Esophagus muscularis mucosa (tissue), 4 donors: ENCODE data around the gene MST1R. TPM values are rescaled to one million over a fixed set of nuclear protein-coding genes. Genes with fewer than 3 reads are reported as not detected.

ENCODE experiments used
- DNase-seq: peaks from one replicate; pipeline ENCODE4 v3.0.0-alpha.2; 2017; ENCODE audit errors: extremely low spot score
- H3K27ac ChIP-seq, 4 donors: fragments of 200-600 bp; sonication (generic); replicated peaks in 1 of 4; 1 replicate in 3 of 4; 2 replicates in 1 of 4; pipeline ENCODE4 v1.5.1; 2016 to 2019; ENCODE audit warnings: mild to moderate bottlenecking in 1 of 4
- H3K27me3 ChIP-seq, 4 donors: fragments of 200-600 bp; sonication (generic); one replicate each; pipeline versions ENCODE4 v1.5.1 to v1.6.0; 2016 to 2019
- H3K36me3 ChIP-seq, 4 donors: fragments of 200-600 bp; sonication (generic); one replicate each; pipeline ENCODE4 v1.5.1; 2016 to 2019
- H3K4me1 ChIP-seq, 4 donors: fragments of 200-600 bp; sonication (generic); one replicate each; pipeline ENCODE4 v1.5.1; 2016 to 2019
- H3K4me3 ChIP-seq, 4 donors: fragments of 200-600 bp; sonication (generic); 1 replicate in 2 of 4; 2 replicates in 2 of 4; pipeline ENCODE4 v1.5.1; 2016 to 2019; ENCODE audit warnings: mild to moderate bottlenecking in 4 of 4, moderate library complexity in 1 of 4
- H3K9me3 ChIP-seq, 4 donors: fragments of 200-600 bp; sonication (generic); 1 replicate in 3 of 4; 2 replicates in 1 of 4; pipeline ENCODE4 v1.5.1; 2016 to 2019
- EP300 ChIP-seq: sonication (generic); formaldehyde crosslinking; IDR thresholded peaks from one replicate; pipeline ENCODE4 v1.6.1; 2017; ENCODE audit warnings: antibody characterized with exemption
- POLR2A ChIP-seq: fragments of 450-650 bp; IDR thresholded peaks from one replicate; pipeline ENCODE4 v1.6.1; 2017; ENCODE audit warnings: antibody characterized with exemption, moderate library complexity, mild to moderate bottlenecking, low read depth
- POLR2AphosphoS5 ChIP-seq, 2 donors: sonication (generic); formaldehyde crosslinking; IDR thresholded peaks; one replicate each; pipeline ENCODE4 v1.6.1; 2017; ENCODE audit warnings: antibody characterized with exemption in 2 of 2
- WGBS: methylation state at CpG from one replicate; pipeline ENCODE4 v1.1.5; 2018; 5-methylcytosine and 5-hydroxymethylcytosine counted together
- intact Hi-C: fragments of 100-400 bp; cut with DNase I; formaldehyde crosslinking; loops from one replicate; pipeline ENCODE4 v1.15.1; 2023
- total RNA-seq, 4 donors: library from RNA; depleted of rRNA; stranded (reverse); fragments of >200 nt; gene quantifications; one replicate each; pipeline versions ENCODE4 v1.1.0 to v1.2.1, GENCODE V29; 2016
- TF ChIP-seq, protein P1 (sequence below), 3 experiments: fragments of 200-600 bp in 2 of 3; fragments of 450-650 bp in 1 of 3; sonication (generic) in 2 of 3; IDR thresholded peaks; one replicate each; pipeline ENCODE4 v1.5.1; 2017 to 2019; ENCODE audit warnings: antibody characterized with exemption in 3 of 3, mild to moderate bottlenecking in 2 of 3, moderate library complexity in 1 of 3

The MST1R gene
- total RNA-seq, 4 donors from 2014 or later, result 1.7 to 6.6 (median 3.6) TPM

DNA sequence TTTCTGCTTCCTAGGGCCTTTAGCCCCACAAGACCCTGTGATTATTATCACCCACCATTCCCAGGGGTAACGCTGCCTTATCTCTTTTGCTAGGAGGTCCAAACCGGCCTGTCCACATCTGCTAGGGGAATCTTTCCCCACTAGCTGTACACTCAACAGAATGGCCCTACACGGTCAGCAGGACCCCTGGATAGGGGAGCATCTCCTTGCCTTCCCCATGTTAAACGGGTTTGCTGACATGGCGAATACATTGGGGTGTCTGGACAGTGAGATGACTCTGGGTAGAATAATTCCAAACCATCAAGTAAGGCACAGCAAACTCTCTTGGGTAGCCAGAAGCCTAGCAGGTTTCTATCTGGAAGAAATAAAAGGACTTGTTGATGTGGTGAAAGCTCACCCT is 48.0 kb downstream of the MST1R start:
- intact Hi-C loops, result loop anchor here (5.0 kb wide), 2 partner anchors 52 to 232 kb away; partner anchors contain the start of gene RBM5
- peak overlapping the region in 1 of 4 donors; percentile 75 for H3K27ac ChIP-seq
- H3K36me3 ChIP-seq, result no peaks in the 10 kb centered on the region
- peaks cover 6 to 16% (median 12%) of the 10 kb centered on the region in 4 donors for H3K4me1 ChIP-seq
- no peaks in the 10 kb centered on the region for H3K27me3 ChIP-seq
- no peaks in the 10 kb centered on the region for H3K9me3 ChIP-seq
- WGBS, result 68% methylated on average over 5 of the region's 5 CpGs
- DNase-seq, result no peak
- no peak for TF ChIP-seq POLR2A
- peak overlapping the region; percentile 59 to 80 (median 61) for H3K4me3 ChIP-seq

DNA sequence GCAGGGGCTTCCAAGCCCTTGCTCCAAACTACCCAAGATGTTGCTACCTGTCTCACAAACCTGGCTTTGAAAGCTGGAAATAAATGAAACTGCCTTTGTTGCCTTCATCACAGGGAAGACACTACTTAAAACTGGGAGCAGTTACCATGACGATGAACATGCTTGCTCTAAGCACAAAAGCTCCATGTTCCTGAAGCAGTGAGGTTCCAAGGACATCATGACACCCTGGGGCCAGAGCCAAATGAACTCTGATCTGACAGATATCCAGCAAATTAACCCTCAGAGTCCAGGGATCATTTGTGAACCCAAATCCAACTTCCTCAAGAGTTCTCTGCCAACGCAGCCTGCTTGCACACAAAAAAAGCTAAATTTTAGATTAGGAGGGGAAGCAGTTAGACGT is 58.0 kb downstream of the MST1R start:
- Histone ChIP-seq H3K4me1 (peaks cover 0 to 7% (median 2%) of the 10 kb centered on the region in 4 donors), H3K36me3 (peaks cover 0 to 18% (median 0%) of the 10 kb centered on the region in 4 donors), H3K27me3 (no peaks in the 10 kb centered on the region), H3K27ac (no peak overlapping the region), H3K4me3 (no peak overlapping the region), H3K9me3 (no peaks in the 10 kb centered on the region)
- intact Hi-C loops, result no loop called here
- no peak for DNase-seq
- TF ChIP-seq POLR2AphosphoS5 (IDR thresholded peaks at IDR 0.05), result no peak
- TF ChIP-seq, protein P1, sequence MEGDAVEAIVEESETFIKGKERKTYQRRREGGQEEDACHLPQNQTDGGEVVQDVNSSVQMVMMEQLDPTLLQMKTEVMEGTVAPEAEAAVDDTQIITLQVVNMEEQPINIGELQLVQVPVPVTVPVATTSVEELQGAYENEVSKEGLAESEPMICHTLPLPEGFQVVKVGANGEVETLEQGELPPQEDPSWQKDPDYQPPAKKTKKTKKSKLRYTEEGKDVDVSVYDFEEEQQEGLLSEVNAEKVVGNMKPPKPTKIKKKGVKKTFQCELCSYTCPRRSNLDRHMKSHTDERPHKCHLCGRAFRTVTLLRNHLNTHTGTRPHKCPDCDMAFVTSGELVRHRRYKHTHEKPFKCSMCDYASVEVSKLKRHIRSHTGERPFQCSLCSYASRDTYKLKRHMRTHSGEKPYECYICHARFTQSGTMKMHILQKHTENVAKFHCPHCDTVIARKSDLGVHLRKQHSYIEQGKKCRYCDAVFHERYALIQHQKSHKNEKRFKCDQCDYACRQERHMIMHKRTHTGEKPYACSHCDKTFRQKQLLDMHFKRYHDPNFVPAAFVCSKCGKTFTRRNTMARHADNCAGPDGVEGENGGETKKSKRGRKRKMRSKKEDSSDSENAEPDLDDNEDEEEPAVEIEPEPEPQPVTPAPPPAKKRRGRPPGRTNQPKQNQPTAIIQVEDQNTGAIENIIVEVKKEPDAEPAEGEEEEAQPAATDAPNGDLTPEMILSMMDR (IDR thresholded peaks at IDR 0.05), result no peak
- TF ChIP-seq EP300, result no peak
- TF ChIP-seq POLR2A, result no peak
- 81% methylated on average over 3 of the region's 3 CpGs for WGBS

DNA sequence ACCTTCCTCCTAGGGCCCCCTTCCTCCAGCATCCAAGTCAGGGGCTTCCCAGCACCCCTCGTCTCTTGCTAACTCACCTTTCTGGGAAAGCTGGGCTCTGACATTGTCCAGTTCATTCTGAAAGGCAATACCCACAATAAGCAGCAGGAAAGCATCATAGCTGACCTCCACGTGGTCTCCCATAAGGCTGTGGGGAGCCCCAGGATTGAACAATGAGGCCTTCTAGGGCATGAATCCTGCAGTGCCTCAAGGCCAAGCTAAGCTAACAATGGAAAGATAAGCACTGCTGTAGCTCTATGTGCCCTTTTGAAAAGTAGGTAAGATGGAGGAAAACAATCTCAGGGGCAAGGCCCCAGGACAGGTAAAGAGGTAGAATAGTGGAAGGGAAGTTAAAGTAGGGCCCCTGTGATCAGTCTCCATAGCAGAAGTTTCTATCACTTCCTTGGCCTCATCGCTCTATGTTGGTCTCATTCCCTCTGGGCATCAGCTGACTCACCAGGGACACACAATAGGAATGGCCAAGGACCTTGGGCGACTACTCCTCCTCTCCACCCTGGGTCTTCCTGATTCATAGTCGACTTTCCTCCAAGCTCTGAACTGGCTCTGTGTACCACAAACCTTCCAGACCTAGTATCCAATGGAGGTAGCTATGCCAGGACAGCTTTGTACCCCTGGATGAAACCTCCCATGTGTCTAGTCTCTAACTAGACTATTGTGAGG is 59.0 kb downstream of the MST1R start:
- no peaks in the 10 kb centered on the region for H3K27me3 ChIP-seq
- DNase-seq, result no peak
- H3K27ac ChIP-seq, result no peak overlapping the region
- intact Hi-C loops, result loop anchor here (5.0 kb wide), 1 partner anchor 58 kb away; the partner anchor contains the start of gene MST1R
- peaks cover 7 to 17% (median 12%) of the 10 kb centered on the region in 4 donors for H3K4me1 ChIP-seq
- TF ChIP-seq, protein P1 (IDR thresholded peaks at IDR 0.05), result no peak
- TF ChIP-seq EP300 (no peak), POLR2AphosphoS5 (IDR thresholded peaks at IDR 0.05) (no peak), POLR2A (no peak)
- H3K4me3 ChIP-seq, result no peak overlapping the region
- peaks cover 0 to 18% (median 0%) of the 10 kb centered on the region in 4 donors for H3K36me3 ChIP-seq
- 88% methylated on average over 5 of the region's 5 CpGs for WGBS
- no peaks in the 10 kb centered on the region for H3K9me3 ChIP-seq

DNA sequence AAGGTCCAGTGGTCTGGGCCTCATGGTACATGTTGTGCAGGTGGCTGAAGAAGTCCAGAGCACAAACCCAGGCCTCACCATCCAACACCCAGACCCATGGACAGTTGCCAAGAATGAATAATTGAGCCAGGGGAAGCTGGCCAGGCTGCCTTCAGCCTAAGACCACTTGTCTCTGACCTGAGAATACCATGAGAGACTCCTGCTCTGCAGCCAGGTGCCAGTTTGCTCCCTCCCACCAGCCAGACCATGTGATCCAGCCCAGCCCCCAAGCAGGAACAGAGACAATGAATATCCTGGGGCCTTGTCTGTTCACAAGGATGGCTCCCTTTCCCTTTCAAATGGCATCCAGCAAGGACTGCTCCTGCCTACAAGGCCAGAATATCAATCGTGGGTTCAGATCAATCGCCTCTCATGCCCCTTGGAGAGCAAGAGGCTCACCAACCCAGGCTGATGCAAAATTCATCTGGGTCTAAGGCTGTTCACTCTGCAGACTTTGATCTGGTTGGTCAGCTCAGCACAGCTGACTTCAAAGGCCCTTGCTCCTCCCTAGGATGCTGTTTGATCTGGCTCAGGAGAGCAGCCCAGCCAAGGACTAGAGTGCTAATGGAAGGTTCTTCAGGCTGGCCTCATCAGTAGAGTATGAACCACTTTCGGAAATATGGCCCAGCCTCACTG is 60.7 kb downstream of the MST1R start:
- H3K27ac ChIP-seq, result no peak overlapping the region
- no peak overlapping the region for H3K4me3 ChIP-seq
- WGBS, result 100% methylated on average over 3 of the region's 3 CpGs
- no peak for TF ChIP-seq POLR2A
- no peak for TF ChIP-seq EP300
- no peaks in the 10 kb centered on the region for H3K9me3 ChIP-seq
- no peaks in the 10 kb centered on the region for H3K27me3 ChIP-seq
- intact Hi-C loops, result loop anchor here (5.0 kb wide), 1 partner anchor 59 kb away; the partner anchor contains the start of gene MST1R
- peaks cover 0 to 18% (median 0%) of the 10 kb centered on the region in 4 donors for H3K36me3 ChIP-seq
- DNase-seq, result no peak
- peaks cover 14 to 26% (median 20%) of the 10 kb centered on the region in 4 donors for H3K4me1 ChIP-seq

DNA sequence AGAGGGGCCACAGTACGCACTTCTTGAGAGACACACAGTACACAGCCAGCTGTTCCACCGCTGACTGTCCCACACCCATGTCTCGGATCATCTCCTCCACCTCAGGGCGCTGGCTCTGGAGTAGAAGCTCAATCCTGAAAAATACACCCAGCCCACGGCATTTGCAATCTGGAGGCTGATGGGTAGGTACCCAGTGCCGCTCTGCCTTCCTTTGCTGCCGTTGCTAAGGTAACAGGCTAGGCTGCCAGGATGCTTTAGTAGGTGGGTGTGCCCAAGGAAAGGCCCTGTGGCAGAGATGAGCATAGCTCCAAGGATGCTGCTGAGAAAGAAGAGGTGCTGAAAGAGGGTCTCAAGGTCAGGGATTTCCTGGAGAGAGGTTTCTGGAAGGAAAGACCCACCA is 61.9 kb downstream of the MST1R start:
- 90% methylated on average over 7 of the region's 7 CpGs for WGBS
- intact Hi-C loops, result loop anchor here (5.0 kb wide), 1 partner anchor 60 kb away; the partner anchor contains the start of gene MST1R
- H3K36me3 ChIP-seq, result peaks cover 0 to 18% (median 0%) of the 10 kb centered on the region in 4 donors
- no peaks in the 10 kb centered on the region for H3K27me3 ChIP-seq
- H3K9me3 ChIP-seq, result no peaks in the 10 kb centered on the region
- DNase-seq, result no peak
- TF ChIP-seq POLR2A (no peak), EP300 (no peak), POLR2AphosphoS5 (IDR thresholded peaks at IDR 0.05) (no peak)
- TF ChIP-seq, protein P1 (IDR thresholded peaks at IDR 0.05), result no peak
- H3K27ac ChIP-seq, result no peak overlapping the region
- H3K4me3 ChIP-seq, result no peak overlapping the region
- peaks cover 14 to 26% (median 20%) of the 10 kb centered on the region in 4 donors for H3K4me1 ChIP-seq
